ENCODE data around the gene LRPAP1. TPM values are rescaled to one million over a fixed set of nuclear protein-coding genes. Genes with fewer than 3 reads are reported as not detected.

LRPAP1 gene
- total RNA-seq, 2 donors from 2014 or later: 82.5 to 93.9 TPM

- 89 to 94% methylated on average over 18 of the region's 18 CpGs for WGBS, 2 donors
- TF ChIP-seq POLR2A (IDR thresholded peaks at IDR 0.05) (no peak), CTCF (IDR thresholded peaks at IDR 0.05) (no peak)
- H3K4me3 ChIP-seq: no peak overlapping the region
- no peak overlapping the region for H3K27ac ChIP-seq
- no peak for ATAC-seq
- peak in 1 of 4 donors; percentile 4 for DNase-seq
- intact Hi-C loops (cut with DNase I): no loop called here
- no peaks in the 10 kb centered on the region for H3K4me1 ChIP-seq
- peaks cover 45 to 72% of the 10 kb centered on the region in 2 donors for H3K36me3 ChIP-seq (replicated peaks in 1 of 2; ENCODE audit: insufficient read depth in 1 of 2, low read depth in 2 of 2)
- no peaks in the 10 kb centered on the region for H3K27me3 ChIP-seq
- no peaks in the 10 kb centered on the region for H3K9me3 ChIP-seq
These were observed 13.3 kb downstream of the LRPAP1 start for GRCh38 chr4:3518941-3519340.

GRCh38 chr4:3518511-3518880 lies 13.7 kb downstream of the LRPAP1 start:
- ATAC-seq (no peak), DNase-seq (no peak)
- H3K4me1 ChIP-seq: no peaks in the 10 kb centered on the region
- no peak overlapping the region for H3K4me3 ChIP-seq
- WGBS, 2 donors: 93 to 94% methylated on average over 5 to 11 of the region's 11 CpGs
- intact Hi-C loops (cut with DNase I): no loop called here
- H3K36me3 ChIP-seq (replicated peaks in 1 of 2; ENCODE audit: insufficient read depth in 1 of 2, low read depth in 2 of 2): peaks cover 47 to 69% of the 10 kb centered on the region in 2 donors
- no peak for TF ChIP-seq CTCF (IDR thresholded peaks at IDR 0.05)
- no peak for TF ChIP-seq POLR2A (IDR thresholded peaks at IDR 0.05)
- H3K9me3 ChIP-seq: no peaks in the 10 kb centered on the region
- no peak overlapping the region for H3K27ac ChIP-seq
- H3K27me3 ChIP-seq: no peaks in the 10 kb centered on the region

GRCh38 chr4:3517731-3518510 lies 14.3 kb downstream of the LRPAP1 start:
- no peaks in the 10 kb centered on the region for H3K4me1 ChIP-seq
- DNase-seq (peak in 1 of 4 donors; percentile 5), ATAC-seq (no peak)
- H3K9me3 ChIP-seq: no peaks in the 10 kb centered on the region
- WGBS, 2 donors: 93% methylated on average over 12 to 45 of the region's 49 CpGs
- no peak overlapping the region for H3K27ac ChIP-seq
- no peak for TF ChIP-seq CTCF (IDR thresholded peaks at IDR 0.05)
- no peak overlapping the region for H3K4me3 ChIP-seq
- intact Hi-C loops (cut with DNase I): no loop called here
- peaks cover 47 to 69% of the 10 kb centered on the region in 2 donors for H3K36me3 ChIP-seq (replicated peaks in 1 of 2; ENCODE audit: insufficient read depth in 1 of 2, low read depth in 2 of 2)
- no peaks in the 10 kb centered on the region for H3K27me3 ChIP-seq

- Histone ChIP-seq H3K27me3 (no peaks in the 10 kb centered on the region), H3K4me3 (no peak overlapping the region), H3K4me1 (no peaks in the 10 kb centered on the region), H3K27ac (no peak overlapping the region), H3K9me3 (no peaks in the 10 kb centered on the region), H3K36me3 (replicated peaks in 1 of 2; ENCODE audit: insufficient read depth in 1 of 2, low read depth in 2 of 2) (peaks cover 53 to 68% of the 10 kb centered on the region in 2 donors)
- WGBS, 2 donors: 88 to 100% methylated on average over 2 to 28 of the region's 29 CpGs
- intact Hi-C loops (cut with DNase I): no loop called here
- DNase-seq (peak in 2 of 4 donors; percentile 5 to 10), ATAC-seq (no peak)
- no peak for TF ChIP-seq POLR2A (IDR thresholded peaks at IDR 0.05)
- no peak for TF ChIP-seq CTCF (IDR thresholded peaks at IDR 0.05)
These were observed 15.1 kb downstream of the LRPAP1 start for GRCh38 chr4:3516836-3517730.

All from body of pancreas (tissue), 4 donors.